ENCODE measurements around the gene CLTCL1. TPM values are rescaled to one million over a fixed set of nuclear protein-coding genes. Genes with fewer than 3 reads are reported as not detected.

Gene CLTCL1
- total RNA-seq, 4 donors from 2014 or later = 3.8 to 8.6 (median 5.6) TPM

GRCh38 chr22:19146215-19146968, 145.1 kb downstream of the CLTCL1 start:
- TF ChIP-seq CTCF (IDR thresholded peaks at IDR 0.05) = no peak
- no peak for TF ChIP-seq POLR2A (IDR thresholded peaks at IDR 0.05)
- no peak for TF ChIP-seq EP300 (IDR thresholded peaks at IDR 0.05; ENCODE audit: low read depth)
- TF ChIP-seq POLR2AphosphoS5 (IDR thresholded peaks at IDR 0.05) = no peak
- peaks cover 8 to 25% (median 19%) of the 10 kb centered on the region in 4 donors for H3K4me1 ChIP-seq
- H3K27me3 ChIP-seq = peaks cover 36% of the 10 kb centered on the region
- no peak overlapping the region for H3K27ac ChIP-seq
- no peak overlapping the region for H3K4me3 ChIP-seq
- H3K9me3 ChIP-seq = no peaks in the 10 kb centered on the region
- DNase-seq = no peak
- peaks cover 0 to 9% (median 1%) of the 10 kb centered on the region in 4 donors for H3K36me3 ChIP-seq
- in situ Hi-C loops (cut with MboI; ENCODE audit: low pct_ligation_motif_present in 1 of 4, low pct_unique_long_range_greater_than_20kb in 1 of 4, low sequenced_read_pairs in 3 of 4) (loop anchor here in 1 of 4 donors (25.0 kb wide), 1 partner anchor 491 kb away; no protein-coding TSS in a partner anchor), intact Hi-C loops (cut with DNase I; ENCODE audit: low total_unique reads) (no loop called here)
- WGBS, 2 donors (ENCODE audit: low coverage in 1 of 2) = 78% methylated on average over 8 to 11 of the region's 11 CpGs

DNA sequence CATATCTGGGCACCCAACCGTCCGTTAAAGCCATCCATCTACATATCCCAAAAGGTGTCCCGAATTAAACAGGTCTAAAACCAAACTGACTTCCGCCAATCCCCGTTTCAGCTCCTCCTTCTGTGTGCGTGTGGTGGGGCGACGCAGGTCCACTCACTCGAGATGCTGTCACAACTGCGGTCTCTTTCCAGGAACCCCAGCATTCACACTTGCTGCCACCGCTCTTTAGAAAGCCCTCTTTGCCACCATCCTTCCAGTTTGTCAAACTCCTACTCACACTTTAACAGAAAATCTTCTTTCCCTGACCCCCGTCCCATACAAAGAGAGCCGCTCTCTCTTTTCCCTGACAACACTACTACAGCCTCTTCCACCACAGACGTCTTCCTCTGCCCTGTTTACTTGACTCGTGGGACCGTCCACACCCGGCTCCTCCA, 147.5 kb downstream of the CLTCL1 start:
- intact Hi-C loops (cut with DNase I; ENCODE audit: low total_unique reads) (no loop called here), in situ Hi-C loops (cut with MboI; ENCODE audit: low pct_ligation_motif_present in 1 of 4, low pct_unique_long_range_greater_than_20kb in 1 of 4, low sequenced_read_pairs in 3 of 4) (loop anchor here in 1 of 4 donors (25.0 kb wide), 1 partner anchor 493 kb away; no protein-coding TSS in a partner anchor)
- DNase-seq = no peak
- no peak for TF ChIP-seq POLR2A (IDR thresholded peaks at IDR 0.05)
- no peak for TF ChIP-seq CTCF (IDR thresholded peaks at IDR 0.05)
- TF ChIP-seq POLR2AphosphoS5 (IDR thresholded peaks at IDR 0.05) = no peak
- TF ChIP-seq EP300 (IDR thresholded peaks at IDR 0.05; ENCODE audit: low read depth) = no peak
- H3K4me1 ChIP-seq = peaks cover 8 to 17% (median 13%) of the 10 kb centered on the region in 4 donors
- H3K36me3 ChIP-seq = peaks cover 0 to 25% (median 11%) of the 10 kb centered on the region in 4 donors
- WGBS, 2 donors (ENCODE audit: low coverage in 1 of 2) = 0 to 4% methylated on average over 7 to 17 of the region's 17 CpGs
- H3K4me3 ChIP-seq = peak overlapping the region; percentile 71 to 89 (median 80)
- H3K9me3 ChIP-seq = no peaks in the 10 kb centered on the region
- H3K27ac ChIP-seq = peak overlapping the region; percentile 76 to 89 (median 84)
- peaks cover 14% of the 10 kb centered on the region for H3K27me3 ChIP-seq

- TF ChIP-seq EP300 (IDR thresholded peaks at IDR 0.05; ENCODE audit: low read depth) = no peak
- no peak for TF ChIP-seq POLR2A (IDR thresholded peaks at IDR 0.05)
- no peak for TF ChIP-seq CTCF (IDR thresholded peaks at IDR 0.05)
- TF ChIP-seq POLR2AphosphoS5 (IDR thresholded peaks at IDR 0.05) = no peak
- no peaks in the 10 kb centered on the region for H3K9me3 ChIP-seq
- intact Hi-C loops (cut with DNase I; ENCODE audit: low total_unique reads) = no loop called here
- in situ Hi-C loops (cut with MboI; ENCODE audit: low pct_ligation_motif_present in 1 of 4, low pct_unique_long_range_greater_than_20kb in 1 of 4, low sequenced_read_pairs in 3 of 4) = loop anchor here in 1 of 4 donors (25.0 kb wide), 1 partner anchor 494 kb away; no protein-coding TSS in a partner anchor
- H3K36me3 ChIP-seq = peaks cover 0 to 33% (median 14%) of the 10 kb centered on the region in 4 donors
- WGBS, 2 donors (ENCODE audit: low coverage in 1 of 2) = 88 to 93% methylated on average over 5 of the region's 5 CpGs
- H3K27me3 ChIP-seq = peaks cover 6% of the 10 kb centered on the region
- H3K27ac ChIP-seq = no peak overlapping the region
- DNase-seq = no peak
- peaks cover 8 to 15% (median 12%) of the 10 kb centered on the region in 4 donors for H3K4me1 ChIP-seq
- no peak overlapping the region for H3K4me3 ChIP-seq
Observed at GRCh38 chr22:19143212-19143611, 148.3 kb downstream of the CLTCL1 start.

- 99 to 100% methylated on average over 1 to 6 of the region's 9 CpGs for WGBS, 2 donors (ENCODE audit: low coverage in 1 of 2)
- peaks cover 0 to 38% (median 14%) of the 10 kb centered on the region in 4 donors for H3K36me3 ChIP-seq
- in situ Hi-C loops (cut with MboI; ENCODE audit: low pct_ligation_motif_present in 1 of 4, low pct_unique_long_range_greater_than_20kb in 1 of 4, low sequenced_read_pairs in 3 of 4) = loop anchor here in 1 of 4 donors (25.0 kb wide), 1 partner anchor 495 kb away; no protein-coding TSS in a partner anchor
Observed at GRCh38 chr22:19142394-19142793, 149.1 kb downstream of the CLTCL1 start.

More at GRCh38 chr22:19142394-19142793, 149.1 kb downstream of the CLTCL1 start:
- H3K4me1 ChIP-seq = peaks cover 8 to 15% (median 12%) of the 10 kb centered on the region in 4 donors
- TF ChIP-seq POLR2A (IDR thresholded peaks at IDR 0.05) (no peak), EP300 (IDR thresholded peaks at IDR 0.05; ENCODE audit: low read depth) (no peak), CTCF (IDR thresholded peaks at IDR 0.05) (no peak), POLR2AphosphoS5 (IDR thresholded peaks at IDR 0.05) (no peak)
- H3K4me3 ChIP-seq = no peak overlapping the region
- intact Hi-C loops (cut with DNase I; ENCODE audit: low total_unique reads) = no loop called here
- no peak for DNase-seq
- no peaks in the 10 kb centered on the region for H3K9me3 ChIP-seq
- H3K27ac ChIP-seq = no peak overlapping the region
- no peaks in the 10 kb centered on the region for H3K27me3 ChIP-seq
